Suprapubic skin (tissue), 4 donors: ENCODE data around the gene HACD1. TPM values are rescaled to one million over a fixed set of nuclear protein-coding genes. Genes with fewer than 3 reads are reported as not detected.

Experiments
- DNase-seq, 2 donors: peaks; one replicate each; pipeline ENCODE4 v3.0.0-alpha.2; 2019; ENCODE audit warnings: low spot score in 2 of 2
- H3K27ac ChIP-seq: fragments of 200-600 bp; sonication (generic); one replicate; pipeline ENCODE4 v1.5.1; 2019
- H3K27me3 ChIP-seq: fragments of 200-600 bp; sonication (generic); one replicate; pipeline ENCODE4 v1.5.1; 2019
- H3K36me3 ChIP-seq: fragments of 200-600 bp; sonication (generic); one replicate; pipeline ENCODE4 v1.5.1; 2019
- H3K4me1 ChIP-seq: fragments of 200-600 bp; sonication (generic); one replicate; pipeline ENCODE4 v1.5.1; 2019
- H3K4me3 ChIP-seq: fragments of 200-600 bp; sonication (generic); one replicate; pipeline ENCODE4 v1.5.1; 2019; ENCODE audit warnings: mild to moderate bottlenecking
- H3K9me3 ChIP-seq: fragments of 200-600 bp; sonication (generic); one replicate; pipeline ENCODE4 v1.5.1; 2019
- EP300 ChIP-seq: sonication (generic); formaldehyde crosslinking; IDR thresholded peaks from one replicate; pipeline ENCODE4 v1.6.1; 2017; ENCODE audit warnings: antibody characterized with exemption
- POLR2A ChIP-seq, 2 donors: fragments of 450-650 bp; IDR thresholded peaks; one replicate each; pipeline ENCODE4 v1.6.1; 2017; ENCODE audit warnings: antibody characterized with exemption in 2 of 2, mild to moderate bottlenecking in 2 of 2, moderate library complexity in 2 of 2
- POLR2AphosphoS5 ChIP-seq, 3 donors: sonication (generic); formaldehyde crosslinking; IDR thresholded peaks; one replicate each; pipeline ENCODE4 v1.6.1; 2017; ENCODE audit warnings: antibody characterized with exemption in 3 of 3
- WGBS: methylation state at CpG from one replicate; pipeline ENCODE4 v1.1.5; 2018; 5-methylcytosine and 5-hydroxymethylcytosine counted together
- total RNA-seq, 4 donors: library from RNA; depleted of rRNA; stranded (reverse); fragments of >200 nt; gene quantifications; one replicate each; pipeline ENCODE4 v1.1.0, GENCODE V29; 2016
- TF ChIP-seq, protein P1 (sequence below), 2 donors: fragments of 200-600 bp in 1 of 2; fragments of 450-650 bp in 1 of 2; sonication (generic) in 1 of 2; IDR thresholded peaks; one replicate each; pipeline ENCODE4 v1.5.1; 2016 to 2019; ENCODE audit warnings: antibody characterized with exemption in 2 of 2, mild to moderate bottlenecking in 1 of 2, moderate library complexity in 1 of 2

Gene HACD1
- total RNA-seq, 4 donors from 2014 or later: 0.53 to 11.5 (median 3.7) TPM

DNA sequence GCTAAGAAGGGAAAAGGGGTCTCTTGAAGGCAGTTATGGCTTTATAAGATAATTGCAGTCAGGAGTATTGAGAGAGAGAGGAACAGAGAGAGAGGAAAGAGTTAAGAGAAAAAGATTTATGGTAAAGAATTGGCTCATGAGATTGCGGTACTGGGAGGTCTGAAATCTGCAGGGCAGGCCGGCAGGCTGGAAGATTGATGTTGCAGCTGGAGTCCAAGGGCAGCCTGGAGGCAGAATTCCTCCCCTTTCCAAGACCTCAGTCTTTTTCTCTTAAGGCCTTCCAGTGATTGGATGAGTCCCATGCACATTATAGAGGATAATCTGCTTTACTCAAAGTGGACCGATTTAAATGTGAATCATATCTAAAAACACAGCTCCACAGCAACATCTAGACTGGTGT, 68.4 kb downstream of the HACD1 start:
- H3K27me3 ChIP-seq: no peaks in the 10 kb centered on the region
- no peak for TF ChIP-seq POLR2A (IDR thresholded peaks at IDR 0.05)
- TF ChIP-seq POLR2AphosphoS5 (IDR thresholded peaks at IDR 0.05): no peak
- TF ChIP-seq EP300: no peak
- TF ChIP-seq, protein P1, sequence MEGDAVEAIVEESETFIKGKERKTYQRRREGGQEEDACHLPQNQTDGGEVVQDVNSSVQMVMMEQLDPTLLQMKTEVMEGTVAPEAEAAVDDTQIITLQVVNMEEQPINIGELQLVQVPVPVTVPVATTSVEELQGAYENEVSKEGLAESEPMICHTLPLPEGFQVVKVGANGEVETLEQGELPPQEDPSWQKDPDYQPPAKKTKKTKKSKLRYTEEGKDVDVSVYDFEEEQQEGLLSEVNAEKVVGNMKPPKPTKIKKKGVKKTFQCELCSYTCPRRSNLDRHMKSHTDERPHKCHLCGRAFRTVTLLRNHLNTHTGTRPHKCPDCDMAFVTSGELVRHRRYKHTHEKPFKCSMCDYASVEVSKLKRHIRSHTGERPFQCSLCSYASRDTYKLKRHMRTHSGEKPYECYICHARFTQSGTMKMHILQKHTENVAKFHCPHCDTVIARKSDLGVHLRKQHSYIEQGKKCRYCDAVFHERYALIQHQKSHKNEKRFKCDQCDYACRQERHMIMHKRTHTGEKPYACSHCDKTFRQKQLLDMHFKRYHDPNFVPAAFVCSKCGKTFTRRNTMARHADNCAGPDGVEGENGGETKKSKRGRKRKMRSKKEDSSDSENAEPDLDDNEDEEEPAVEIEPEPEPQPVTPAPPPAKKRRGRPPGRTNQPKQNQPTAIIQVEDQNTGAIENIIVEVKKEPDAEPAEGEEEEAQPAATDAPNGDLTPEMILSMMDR (IDR thresholded peaks at IDR 0.05): no peak
- no peaks in the 10 kb centered on the region for H3K9me3 ChIP-seq
- no peaks in the 10 kb centered on the region for H3K4me1 ChIP-seq
- WGBS: 30% methylated on average over 3 of the region's 3 CpGs
- H3K4me3 ChIP-seq: no peak overlapping the region
- H3K27ac ChIP-seq: no peak overlapping the region
- DNase-seq: no peak
- H3K36me3 ChIP-seq: no peaks in the 10 kb centered on the region

DNA sequence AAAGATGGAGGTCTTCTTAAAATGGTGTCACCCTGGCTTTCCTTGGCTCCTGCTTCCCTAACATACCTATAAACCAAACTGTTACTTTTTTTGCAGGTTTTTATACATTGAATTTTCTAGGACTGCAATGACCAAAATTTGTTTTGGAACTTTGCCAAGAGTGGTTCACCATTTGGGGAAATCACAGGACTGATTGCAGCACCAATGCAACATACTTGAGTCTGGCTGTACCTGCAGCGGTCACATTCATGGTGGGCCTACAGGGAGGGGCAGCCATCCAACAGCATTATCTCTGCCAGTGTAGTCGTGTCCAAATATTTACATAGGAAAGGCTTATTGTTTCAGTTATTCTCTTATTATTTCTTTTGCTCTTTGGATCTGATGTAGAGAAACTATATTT, 69.0 kb downstream of the HACD1 start:
- 66% methylated on average over 2 of the region's 2 CpGs for WGBS
- TF ChIP-seq POLR2A (IDR thresholded peaks at IDR 0.05) (no peak), POLR2AphosphoS5 (IDR thresholded peaks at IDR 0.05) (no peak), EP300 (no peak)
- TF ChIP-seq, protein P1 (IDR thresholded peaks at IDR 0.05): no peak
- Histone ChIP-seq H3K27ac (no peak overlapping the region), H3K4me3 (no peak overlapping the region), H3K27me3 (no peaks in the 10 kb centered on the region), H3K4me1 (no peaks in the 10 kb centered on the region), H3K36me3 (no peaks in the 10 kb centered on the region), H3K9me3 (no peaks in the 10 kb centered on the region)
- DNase-seq: no peak

DNA sequence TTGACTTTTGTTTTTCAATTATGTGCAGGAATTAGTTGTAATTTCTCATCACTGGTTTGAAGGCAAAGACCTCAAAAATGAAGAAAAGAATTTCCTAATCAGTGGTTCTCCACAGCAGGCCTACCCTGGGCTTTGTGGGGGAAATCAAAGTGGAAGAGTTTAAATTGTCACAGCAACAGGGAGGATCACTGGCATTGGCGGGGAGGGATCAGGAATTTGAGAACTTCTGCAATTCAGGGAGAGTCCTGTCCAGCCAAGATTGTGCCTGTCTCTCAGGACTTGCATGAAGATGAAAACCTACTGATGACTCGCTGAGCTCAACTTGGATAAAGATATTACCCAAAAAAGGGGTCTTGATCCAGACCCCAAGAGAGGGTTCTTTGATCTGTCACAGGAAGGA, 70.1 kb downstream of the HACD1 start:
- WGBS: 79% methylated on average over 2 of the region's 2 CpGs

DNA sequence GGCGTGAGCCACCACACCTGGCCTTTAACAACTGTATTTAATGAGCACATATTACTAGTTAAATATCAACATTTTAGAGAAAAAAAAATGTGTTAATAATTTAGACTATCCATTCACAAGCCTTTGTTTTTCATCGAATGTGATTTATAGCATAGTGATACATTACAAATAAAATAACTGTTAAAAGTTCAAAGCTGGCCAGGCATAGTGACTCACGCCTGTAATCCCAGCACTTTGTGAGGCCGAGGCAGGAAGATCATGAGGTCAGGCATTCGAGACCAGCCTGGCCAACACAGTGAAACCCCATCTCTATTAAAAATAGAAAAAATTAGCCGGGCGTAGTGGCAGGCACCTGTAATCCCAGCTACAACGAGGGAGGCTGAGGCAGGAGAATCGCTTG, 72.7 kb downstream of the HACD1 start:
- DNase-seq: no peak
- Histone ChIP-seq H3K27ac (no peak overlapping the region), H3K4me1 (no peaks in the 10 kb centered on the region), H3K27me3 (no peaks in the 10 kb centered on the region), H3K9me3 (no peaks in the 10 kb centered on the region), H3K36me3 (no peaks in the 10 kb centered on the region), H3K4me3 (no peak overlapping the region)
- TF ChIP-seq, protein P1 (IDR thresholded peaks at IDR 0.05): no peak
- no peak for TF ChIP-seq POLR2AphosphoS5 (IDR thresholded peaks at IDR 0.05)
- no peak for TF ChIP-seq POLR2A (IDR thresholded peaks at IDR 0.05)
- TF ChIP-seq EP300: no peak
- WGBS: 78% methylated on average over 9 of the region's 9 CpGs

More for the DNA sequence above, 70.1 kb downstream of the HACD1 start:
- H3K4me3 ChIP-seq: no peak overlapping the region
- H3K27me3 ChIP-seq: no peaks in the 10 kb centered on the region
- DNase-seq: no peak
- no peak for TF ChIP-seq POLR2AphosphoS5 (IDR thresholded peaks at IDR 0.05)
- TF ChIP-seq, protein P1 (IDR thresholded peaks at IDR 0.05): no peak
- H3K36me3 ChIP-seq: no peaks in the 10 kb centered on the region
- no peaks in the 10 kb centered on the region for H3K9me3 ChIP-seq
- no peaks in the 10 kb centered on the region for H3K4me1 ChIP-seq
- no peak overlapping the region for H3K27ac ChIP-seq

Other genes starting within 250 kb of the HACD1 start
- gene ST8SIA6, start 162.8 kb downstream of the HACD1 start, total RNA-seq: 1 to 10 TPM; 1.2 to 5.2 (median 3.2) TPM
- gene STAM, start 26.8 kb upstream of the HACD1 start, total RNA-seq: 10 to 100 TPM; 19.4 to 28.6 (median 22.8) TPM
- under 1 TPM in 3 of 4 donors, not detected in 1; 0.11 to 0.39 (median 0.13) TPM for gene TMEM236, start 134.8 kb upstream of the HACD1 start, total RNA-seq
- 1 to 10 TPM; 3.3 to 9.8 (median 5.9) TPM for gene MRC1, start 192.0 kb upstream of the HACD1 start, total RNA-seq